Psoas muscle (tissue), 8 donors: ENCODE measurements around the gene PFDN4. TPM values are rescaled to one million over a fixed set of nuclear protein-coding genes. Genes with fewer than 3 reads are reported as not detected.

ENCODE experiments used
- ATAC-seq, 4 donors: fragments of 200-7000 bp; cut with Tn5 transposase; one replicate each; pipeline ENCODE4 v1.9.1; 2020; ENCODE audit warnings: moderate library complexity in 3 of 4, mild to moderate bottlenecking in 2 of 4
- DNase-seq, 2 donors: peaks; one replicate each; pipeline ENCODE4 v3.0.0-alpha.2; 2020
- H3K27ac ChIP-seq: fragments of 200-600 bp; one replicate; pipeline ENCODE4 v1.8.0; 2022
- H3K27me3 ChIP-seq, 3 donors: fragments of 200-600 bp in 1 of 3; one replicate each; pipeline versions ENCODE4 v1.6.1 to v1.8.0; 2013 to 2022; ENCODE audit warnings: low read length in 2 of 3, mild to moderate bottlenecking in 2 of 3, moderate library complexity in 1 of 3; ENCODE audit not compliant: insufficient read depth in 3 of 3
- H3K36me3 ChIP-seq, 2 donors: fragments of 200-600 bp in 1 of 2; one replicate each; pipeline versions ENCODE4 v1.6.1 to v1.8.0; 2013 to 2022; ENCODE audit warnings: low read depth in 1 of 2, mild to moderate bottlenecking in 1 of 2, moderate library complexity in 1 of 2; ENCODE audit not compliant: insufficient read depth in 1 of 2
- H3K4me1 ChIP-seq: fragments of 200-600 bp; one replicate; pipeline ENCODE4 v1.8.0; 2022
- H3K4me3 ChIP-seq: fragments of 200-600 bp; one replicate; pipeline ENCODE4 v1.8.0; 2022; ENCODE audit warnings: mild to moderate bottlenecking
- H3K9me3 ChIP-seq: fragments of 200-600 bp; one replicate; pipeline ENCODE4 v1.8.0; 2022
- CTCF ChIP-seq: fragments of 200-600 bp; IDR thresholded peaks from one replicate; pipeline ENCODE4 v1.8.0; 2022; ENCODE audit warnings: antibody characterized with exemption
- WGBS, 3 donors: extraction: QIAGEN DNeasy Blood & Tissue Kit; methylation state at CpG; one replicate each; pipeline versions ENCODE4 v1.1.6 to v1.1.7; 2013; 5-methylcytosine and 5-hydroxymethylcytosine counted together
- intact Hi-C, 2 donors: fragments of 100-400 bp; cut with DNase I; formaldehyde crosslinking; loops; one replicate each; pipeline versions ENCODE4 v1.11.0 to v1.14.2; 2022
- polyA plus RNA-seq, 3 donors: library from polyadenylated mRNA; stranded (reverse); fragments of 200-250 nt; gene quantifications; one replicate each; pipeline ENCODE4 v1.2.3, GENCODE V29; 2013
- total RNA-seq, 4 donors: library from RNA; stranded (reverse); fragmentation: NEBNext Ultra II Directional in 2 of 4; extraction: Animal tissue kit (Norgen Biotek cat#: 25700) in 2 of 4; gene quantifications; one replicate each; pipeline versions ENCODE4 v1.2.1 to v1.2.4, GENCODE V29; 2021 to 2023
- donor health status: healthy with polysubstance abuse.
- donor health status: DM: no; HTN: no; CAD: no; lungs with moderate emphysema.
- donor health status: Bipolar disorder and iron deficiency.
- donor health status: healthy.
- donor health status: DM: yes; HTN: yes; CAD: no.
- donor health status: DM: no; HTN: no; CAD: no.
- donor health status: DM: no; HTN: no; CAD: no.
- donor health status: DM: yes; HTN: yes; CAD: no.

The PFDN4 gene
- total and polyA plus RNA-seq, 7 donors, result 15.8 to 77.5 (median 26.3) TPM

GRCh38 chr20:54207053-54207742 lies 689 bp upstream of the PFDN4 start:
- ATAC-seq, result no peak
- intact Hi-C loops, result loop anchor here in 1 of 2 donors (10.0 kb wide), 1 partner anchor 262 kb away; no protein-coding TSS in a partner anchor
- 50 to 59% (median 57%) methylated on average over 7 of the region's 7 CpGs for WGBS, 3 donors
- H3K36me3 ChIP-seq, result no peaks in the 10 kb centered on the region
- no peak for TF ChIP-seq CTCF
- H3K9me3 ChIP-seq, result no peaks in the 10 kb centered on the region
- no peak for DNase-seq
- peak overlapping the region; percentile 99 for H3K4me3 ChIP-seq
- H3K27ac ChIP-seq, result peak overlapping the region; percentile 96
- no peaks in the 10 kb centered on the region for H3K27me3 ChIP-seq
- peaks cover 17% of the 10 kb centered on the region for H3K4me1 ChIP-seq

- WGBS, 3 donors, result 2 to 4% (median 3%) methylated on average over 15 of the region's 15 CpGs
- DNase-seq (no peak), ATAC-seq (peak in 3 of 4 donors; percentile 13 to 37 (median 27))
- H3K27me3 ChIP-seq, result no peaks in the 10 kb centered on the region
- H3K36me3 ChIP-seq, result no peaks in the 10 kb centered on the region
- H3K4me1 ChIP-seq, result peaks cover 17% of the 10 kb centered on the region
- TF ChIP-seq CTCF, result no peak
- peak overlapping the region; percentile 96 for H3K27ac ChIP-seq
- peak overlapping the region; percentile 99 for H3K4me3 ChIP-seq
- no peaks in the 10 kb centered on the region for H3K9me3 ChIP-seq
- intact Hi-C loops, result loop anchor here in 1 of 2 donors (10.0 kb wide), 1 partner anchor 264 kb away; no protein-coding TSS in a partner anchor
Measured at GRCh38 chr20:54208548-54209176, 775 bp downstream of the PFDN4 start.

- peaks cover 23% of the 10 kb centered on the region for H3K4me1 ChIP-seq
- peak overlapping the region; percentile 99 for H3K4me3 ChIP-seq
- no peaks in the 10 kb centered on the region for H3K9me3 ChIP-seq
- no peaks in the 10 kb centered on the region for H3K36me3 ChIP-seq
- H3K27me3 ChIP-seq, result no peaks in the 10 kb centered on the region
- DNase-seq (no peak), ATAC-seq (no peak)
- intact Hi-C loops, result loop anchor here in 1 of 2 donors (10.0 kb wide), 1 partner anchor 265 kb away; no protein-coding TSS in a partner anchor
- H3K27ac ChIP-seq, result peak overlapping the region; percentile 96
- 65 to 74% (median 70%) methylated on average over 5 of the region's 5 CpGs for WGBS, 3 donors
- no peak for TF ChIP-seq CTCF
Measured at GRCh38 chr20:54209216-54209813, 1.4 kb downstream of the PFDN4 start.

GRCh38 chr20:54212226-54212625 lies 4.3 kb downstream of the PFDN4 start:
- no peak overlapping the region for H3K4me3 ChIP-seq
- ATAC-seq, result no peak
- intact Hi-C loops, result no loop called here

More at GRCh38 chr20:54212226-54212625, 4.3 kb downstream of the PFDN4 start:
- Histone ChIP-seq H3K9me3 (no peaks in the 10 kb centered on the region), H3K27ac (no peak overlapping the region), H3K27me3 (no peaks in the 10 kb centered on the region), H3K36me3 (peaks cover 0 to 3% of the 10 kb centered on the region in 2 donors), H3K4me1 (peaks cover 41% of the 10 kb centered on the region)
- 91 to 96% (median 95%) methylated on average over 1 of the region's 1 CpG for WGBS, 3 donors
- DNase-seq, result no peak
- TF ChIP-seq CTCF, result no peak
